GM21447 (cell line): ENCODE results near the gene MX2.

Experiments used
- ATAC-seq: cut with Tn5 transposase; IDR thresholded peaks from one replicate; pipeline ENCODE4 v1.9.1; 2021; ENCODE audit not compliant: unreplicated experiment

The MX2 gene

GRCh38 chr21:41363370-41364270, 1.8 kb downstream of the MX2 start:
- no peak for ATAC-seq

GRCh38 chr21:41364308-41364707, 2.5 kb downstream of the MX2 start:
- no peak for ATAC-seq

GRCh38 chr21:41365377-41366107, 3.7 kb downstream of the MX2 start:
- ATAC-seq, result no peak

GRCh38 chr21:41366522-41367151, 4.8 kb downstream of the MX2 start:
- no peak for ATAC-seq

GRCh38 chr21:41367301-41367944, 5.6 kb downstream of the MX2 start:
- peak; percentile 12 for ATAC-seq

GRCh38 chr21:41367945-41368734, 6.3 kb downstream of the MX2 start:
- peak; percentile 59 for ATAC-seq

GRCh38 chr21:41368735-41369104, 6.9 kb downstream of the MX2 start:
- no peak for ATAC-seq

GRCh38 chr21:41369105-41369919, 7.5 kb downstream of the MX2 start:
- ATAC-seq, result peak; percentile 45

GRCh38 chr21:41369920-41370839, 8.4 kb downstream of the MX2 start:
- peak; percentile 3 for ATAC-seq

GRCh38 chr21:41370840-41371684, 9.2 kb downstream of the MX2 start:
- no peak for ATAC-seq

- no peak for ATAC-seq
Measured at GRCh38 chr21:41371685-41372030, 9.8 kb downstream of the MX2 start.

GRCh38 chr21:41373253-41373652, 11.4 kb downstream of the MX2 start:
- ATAC-seq, result no peak

GRCh38 chr21:41373763-41374162, 11.9 kb downstream of the MX2 start:
- ATAC-seq, result no peak

GRCh38 chr21:41374177-41374712, 12.4 kb downstream of the MX2 start:
- ATAC-seq, result no peak

GRCh38 chr21:41374867-41375533, 13.2 kb downstream of the MX2 start:
- ATAC-seq, result no peak

- ATAC-seq, result no peak
Measured at GRCh38 chr21:41375875-41376274, 14.0 kb downstream of the MX2 start.

- no peak for ATAC-seq
Measured at GRCh38 chr21:41377715-41378114, 15.9 kb downstream of the MX2 start.
